ENCODE results near the gene GRM1. TPM values are rescaled to one million over a fixed set of nuclear protein-coding genes. Genes with fewer than 3 reads are reported as not detected.

GRM1 gene
- total and polyA plus RNA-seq, 9 of the 15 experiments (the other 6 are each of a cell fraction or from before 2014, with no cell fraction given), result not detected

- intact Hi-C loops (cut with micrococcal nuclease), result no loop called here
- no peak for ATAC-seq
- Histone ChIP-seq H4K20me1 (replicated peaks; ENCODE audit: control insufficient read depth, insufficient read depth, low read length) (no peaks in the 10 kb centered on the region), H3K27me3 (ENCODE audit: control insufficient read depth in 2 of 2, insufficient read depth in 2 of 2, low read length in 2 of 2) (no peaks in the 10 kb centered on the region), H3K79me2 (ENCODE audit: control insufficient read depth, insufficient read depth, low read length) (no peaks in the 10 kb centered on the region), H3K27ac (ENCODE audit: extremely low read depth, low read depth, low read length) (no peak overlapping the region), H3K9me3 (replicated peaks; ENCODE audit: control insufficient read depth, insufficient read depth, low read depth, low read length) (no peaks in the 10 kb centered on the region), H3K9ac (ENCODE audit: insufficient read depth in 1 of 2, low read depth in 2 of 2, low read length in 2 of 2) (no peak overlapping the region), H2AFZ (ENCODE audit: low read depth, low read length) (no peak overlapping the region), H3K4me2 (ENCODE audit: insufficient read depth, low read length) (no peak overlapping the region), H3K4me1 (replicated peaks in 1 of 2; ENCODE audit: control insufficient read depth in 2 of 2, insufficient read depth in 2 of 2, low read length in 2 of 2) (no peaks in the 10 kb centered on the region), H3K4me3 (no peak overlapping the region), H3K36me3 (ENCODE audit: control insufficient read depth, insufficient read depth, low read length) (no peaks in the 10 kb centered on the region), H3K9me1 (ENCODE audit: control insufficient read depth, insufficient read depth, low read length) (no peaks in the 10 kb centered on the region)
- TF ChIP-seq ARNT (IDR thresholded peaks at IDR 0.05) (no peak), ZNF174 (CRISPR knock-in tag; IDR thresholded peaks at IDR 0.05) (no peak), FOXA3 (CRISPR knock-in tag; conservative IDR thresholded peaks at IDR 0.05 in 1 of 2, IDR thresholded peaks at IDR 0.05 in 1 of 2) (no peak), PHF20 (IDR thresholded peaks at IDR 0.05; ENCODE audit: partially characterized antibody) (no peak), ZNF384 (IDR thresholded peaks at IDR 0.05; ENCODE audit: low read depth, low read length) (no peak), RBM17 (IDR thresholded peaks at IDR 0.05; ENCODE audit: borderline replicate concordance, low read depth, low read length) (no peak), THRA (IDR thresholded peaks at IDR 0.05) (no peak), HNRNPH1 (optimal IDR thresholded peaks at IDR 0.05; ENCODE audit: low read depth, low read length) (no peak), ZNF282 (CRISPR knock-in tag; IDR thresholded peaks at IDR 0.05) (no peak), SUPT5H (IDR thresholded peaks at IDR 0.05) (no peak)
- TF ChIP-seq, protein P1, sequence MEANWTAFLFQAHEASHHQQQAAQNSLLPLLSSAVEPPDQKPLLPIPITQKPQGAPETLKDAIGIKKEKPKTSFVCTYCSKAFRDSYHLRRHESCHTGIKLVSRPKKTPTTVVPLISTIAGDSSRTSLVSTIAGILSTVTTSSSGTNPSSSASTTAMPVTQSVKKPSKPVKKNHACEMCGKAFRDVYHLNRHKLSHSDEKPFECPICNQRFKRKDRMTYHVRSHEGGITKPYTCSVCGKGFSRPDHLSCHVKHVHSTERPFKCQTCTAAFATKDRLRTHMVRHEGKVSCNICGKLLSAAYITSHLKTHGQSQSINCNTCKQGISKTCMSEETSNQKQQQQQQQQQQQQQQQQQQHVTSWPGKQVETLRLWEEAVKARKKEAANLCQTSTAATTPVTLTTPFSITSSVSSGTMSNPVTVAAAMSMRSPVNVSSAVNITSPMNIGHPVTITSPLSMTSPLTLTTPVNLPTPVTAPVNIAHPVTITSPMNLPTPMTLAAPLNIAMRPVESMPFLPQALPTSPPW (CRISPR knock-in tag; IDR thresholded peaks at IDR 0.05), result no peak
- TF ChIP-seq, protein P2, sequence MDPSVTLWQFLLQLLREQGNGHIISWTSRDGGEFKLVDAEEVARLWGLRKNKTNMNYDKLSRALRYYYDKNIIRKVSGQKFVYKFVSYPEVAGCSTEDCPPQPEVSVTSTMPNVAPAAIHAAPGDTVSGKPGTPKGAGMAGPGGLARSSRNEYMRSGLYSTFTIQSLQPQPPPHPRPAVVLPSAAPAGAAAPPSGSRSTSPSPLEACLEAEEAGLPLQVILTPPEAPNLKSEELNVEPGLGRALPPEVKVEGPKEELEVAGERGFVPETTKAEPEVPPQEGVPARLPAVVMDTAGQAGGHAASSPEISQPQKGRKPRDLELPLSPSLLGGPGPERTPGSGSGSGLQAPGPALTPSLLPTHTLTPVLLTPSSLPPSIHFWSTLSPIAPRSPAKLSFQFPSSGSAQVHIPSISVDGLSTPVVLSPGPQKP (CRISPR knock-in tag; IDR thresholded peaks at IDR 0.05), result no peak
- TF ChIP-seq, protein P3, sequence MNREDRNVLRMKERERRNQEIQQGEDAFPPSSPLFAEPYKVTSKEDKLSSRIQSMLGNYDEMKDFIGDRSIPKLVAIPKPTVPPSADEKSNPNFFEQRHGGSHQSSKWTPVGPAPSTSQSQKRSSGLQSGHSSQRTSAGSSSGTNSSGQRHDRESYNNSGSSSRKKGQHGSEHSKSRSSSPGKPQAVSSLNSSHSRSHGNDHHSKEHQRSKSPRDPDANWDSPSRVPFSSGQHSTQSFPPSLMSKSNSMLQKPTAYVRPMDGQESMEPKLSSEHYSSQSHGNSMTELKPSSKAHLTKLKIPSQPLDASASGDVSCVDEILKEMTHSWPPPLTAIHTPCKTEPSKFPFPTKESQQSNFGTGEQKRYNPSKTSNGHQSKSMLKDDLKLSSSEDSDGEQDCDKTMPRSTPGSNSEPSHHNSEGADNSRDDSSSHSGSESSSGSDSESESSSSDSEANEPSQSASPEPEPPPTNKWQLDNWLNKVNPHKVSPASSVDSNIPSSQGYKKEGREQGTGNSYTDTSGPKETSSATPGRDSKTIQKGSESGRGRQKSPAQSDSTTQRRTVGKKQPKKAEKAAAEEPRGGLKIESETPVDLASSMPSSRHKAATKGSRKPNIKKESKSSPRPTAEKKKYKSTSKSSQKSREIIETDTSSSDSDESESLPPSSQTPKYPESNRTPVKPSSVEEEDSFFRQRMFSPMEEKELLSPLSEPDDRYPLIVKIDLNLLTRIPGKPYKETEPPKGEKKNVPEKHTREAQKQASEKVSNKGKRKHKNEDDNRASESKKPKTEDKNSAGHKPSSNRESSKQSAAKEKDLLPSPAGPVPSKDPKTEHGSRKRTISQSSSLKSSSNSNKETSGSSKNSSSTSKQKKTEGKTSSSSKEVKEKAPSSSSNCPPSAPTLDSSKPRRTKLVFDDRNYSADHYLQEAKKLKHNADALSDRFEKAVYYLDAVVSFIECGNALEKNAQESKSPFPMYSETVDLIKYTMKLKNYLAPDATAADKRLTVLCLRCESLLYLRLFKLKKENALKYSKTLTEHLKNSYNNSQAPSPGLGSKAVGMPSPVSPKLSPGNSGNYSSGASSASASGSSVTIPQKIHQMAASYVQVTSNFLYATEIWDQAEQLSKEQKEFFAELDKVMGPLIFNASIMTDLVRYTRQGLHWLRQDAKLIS (CRISPR knock-in tag; IDR thresholded peaks at IDR 0.05), result no peak
- WGBS (ENCODE audit: insufficient coverage, low coverage, missing lambda C conversion rate), result 0% methylated on average over 1 of the region's 1 CpG
- in situ Hi-C loops (cut with MboI), result no loop called here
- BruUV-seq (replicated peaks), result no TSS peak
- FAIRE-seq, result no peak
- ChIA-PET POLR2A (no interaction called here), CTCF (ENCODE audit: low intra/inter-chr PET ratio) (no interaction called here)
- no peak for DNase-seq (ENCODE audit: extremely low read depth in 1 of 4, low spot score in 3 of 4)
Observed at GRCh38 chr6:146184701-146185100, 155.8 kb downstream of the GRM1 start.
